Liver (tissue), 9 donors: ENCODE results near the gene ARHGAP1. TPM values are rescaled to one million over a fixed set of nuclear protein-coding genes. Genes with fewer than 3 reads are reported as not detected.

ENCODE experiments used
- DNase-seq: peaks from one replicate; pipeline ENCODE4 v3.0.0-alpha.2; 2017; ENCODE audit warnings: low spot score
- H3K27ac ChIP-seq, 2 donors: one replicate each; pipeline ENCODE4 v1.7.0; 2013; ENCODE audit warnings: inconsistent platforms in 2 of 2, low read length in 2 of 2, control low read depth in 1 of 2, low read depth in 1 of 2, mild to moderate bottlenecking in 1 of 2
- H3K27me3 ChIP-seq, 4 donors: one replicate each; pipeline versions ENCODE4 v1.6.1 to v1.7.0; 2013; ENCODE audit warnings: low read length in 3 of 4, inconsistent platforms in 1 of 4, mild to moderate bottlenecking in 1 of 4, moderate library complexity in 1 of 4; ENCODE audit not compliant: control insufficient read depth in 4 of 4, insufficient read depth in 4 of 4
- H3K36me3 ChIP-seq, 4 donors: one replicate each; pipeline versions ENCODE4 v1.6.1 to v1.7.0; 2013; ENCODE audit warnings: low read length in 3 of 4, mild to moderate bottlenecking in 3 of 4, low read depth in 1 of 4, moderate library complexity in 1 of 4; ENCODE audit not compliant: control insufficient read depth in 4 of 4, insufficient read depth in 3 of 4
- H3K4me1 ChIP-seq, 4 donors: one replicate each; pipeline versions ENCODE4 v1.6.1 to v1.7.0; 2013; ENCODE audit warnings: low read length in 3 of 4, mild to moderate bottlenecking in 3 of 4, moderate library complexity in 1 of 4; ENCODE audit not compliant: control insufficient read depth in 4 of 4, insufficient read depth in 4 of 4
- H3K4me3 ChIP-seq, 3 donors: one replicate each; pipeline versions ENCODE4 v1.6.1 to v1.7.0; 2013; ENCODE audit warnings: low read length in 3 of 3, control low read depth in 1 of 3, low read depth in 1 of 3, mild to moderate bottlenecking in 1 of 3
- H3K9ac ChIP-seq, 2 donors: one replicate each; pipeline ENCODE4 v1.7.0; 2013; ENCODE audit warnings: low read length in 2 of 2, mild to moderate bottlenecking in 2 of 2, moderate library complexity in 2 of 2, control low read depth in 1 of 2, low read depth in 1 of 2
- H3K9me3 ChIP-seq, 4 donors: one replicate each; pipeline versions ENCODE4 v1.6.1 to v1.7.0; 2013; ENCODE audit warnings: low read length in 3 of 4; ENCODE audit not compliant: control insufficient read depth in 4 of 4
- ATF3 ChIP-seq: IDR thresholded peaks from 2 replicates; pipeline ENCODE4 v1.6.1; 2016; ENCODE audit warnings: antibody characterized with exemption
- FOXA1 ChIP-seq: IDR thresholded peaks from 2 replicates; pipeline ENCODE4 v1.6.1; 2016; ENCODE audit warnings: antibody characterized with exemption
- GABPA ChIP-seq, 2 donors: IDR thresholded peaks in 1 of 2; conservative IDR thresholded peaks in 1 of 2; 2 replicates each; pipeline ENCODE4 v1.6.1; 2016; ENCODE audit warnings: antibody characterized with exemption in 2 of 2, mild to moderate bottlenecking in 1 of 2, moderate library complexity in 1 of 2
- MAX ChIP-seq: IDR thresholded peaks from 2 replicates; pipeline ENCODE4 v1.6.1; 2016; ENCODE audit warnings: antibody characterized with exemption
- NR2F2 ChIP-seq: IDR thresholded peaks from 2 replicates; pipeline ENCODE4 v1.6.1; 2016; ENCODE audit warnings: antibody characterized with exemption
- RAD21 ChIP-seq, 2 donors: IDR thresholded peaks; 2 replicates each; pipeline ENCODE4 v1.6.1; 2016; ENCODE audit warnings: antibody characterized with exemption in 2 of 2, mild to moderate bottlenecking in 2 of 2
- RXRA ChIP-seq, 2 donors: IDR thresholded peaks; 2 replicates each; pipeline ENCODE4 v1.6.1; 2017 to 2018; ENCODE audit warnings: antibody characterized with exemption in 2 of 2, mild to moderate bottlenecking in 1 of 2
- SP1 ChIP-seq: IDR thresholded peaks from 2 replicates; pipeline ENCODE4 v1.6.1; 2018; ENCODE audit warnings: antibody characterized with exemption, mild to moderate bottlenecking
- YY1 ChIP-seq: IDR thresholded peaks from 2 replicates; pipeline ENCODE4 v1.6.1; 2016; ENCODE audit warnings: antibody characterized with exemption, mild to moderate bottlenecking
- ZBTB33 ChIP-seq: IDR thresholded peaks from 2 replicates; pipeline ENCODE4 v1.6.1; 2016; ENCODE audit warnings: antibody characterized with exemption
- WGBS: extraction: QIAGEN DNeasy Blood & Tissue Kit; methylation state at CpG from one replicate; pipeline ENCODE4 v1.1.7; 2013; 5-methylcytosine and 5-hydroxymethylcytosine counted together
- polyA plus RNA-seq, 2 donors: library from polyadenylated mRNA; stranded (reverse) in 1 of 2; unstranded in 1 of 2; fragments of 200-250 nt in 1 of 2; fragments of >200 nt in 1 of 2; fragmentation: Nextera tagmentation in 1 of 2; extraction: Ambion mirVana in 1 of 2; gene quantifications; one replicate each; pipeline versions ENCODE4 v1.2.1 to v1.2.3, GENCODE V29; 2013 to 2015
- total RNA-seq, 2 donors: library from RNA; depleted of rRNA; stranded (reverse); fragments of >200 nt; gene quantifications; one replicate each; pipeline ENCODE4 v1.2.3, GENCODE V29; 2014
- donor health status: healthy.
- donor health status: healthy.
- donor health status: healthy.
- donor health status: healthy.
- donor health status: healthy.

ARHGAP1 gene
- total and polyA plus RNA-seq, 4 donors: 10.9 to 21.9 (median 20.1) TPM

- peaks cover 20 to 59% (median 31%) of the 10 kb centered on the region in 4 donors for H3K36me3 ChIP-seq
- no peak overlapping the region for H3K4me3 ChIP-seq
- DNase-seq: no peak
- no peak for TF ChIP-seq NR2F2
- no peak for TF ChIP-seq YY1
- TF ChIP-seq RXRA (IDR thresholded peaks at IDR 0.05): no peak
- TF ChIP-seq FOXA1: no peak
- TF ChIP-seq SP1: no peak
- no peaks in the 10 kb centered on the region for H3K27me3 ChIP-seq
- H3K4me1 ChIP-seq: peaks cover 5 to 19% (median 12%) of the 10 kb centered on the region in 4 donors
- no peaks in the 10 kb centered on the region for H3K9me3 ChIP-seq
- 97% methylated on average over 4 of the region's 4 CpGs for WGBS
- H3K27ac ChIP-seq: no peak overlapping the region
- no peak overlapping the region for H3K9ac ChIP-seq
Observed at GRCh38 chr11:46692450-46692849, 8.0 kb downstream of the ARHGAP1 start.

- TF ChIP-seq ATF3: no peak
- H3K9me3 ChIP-seq: no peaks in the 10 kb centered on the region
- H3K4me1 ChIP-seq: peaks cover 0 to 2% (median under 1%) of the 10 kb centered on the region in 4 donors
- no peak overlapping the region for H3K27ac ChIP-seq
- H3K9ac ChIP-seq: no peak overlapping the region
- no peaks in the 10 kb centered on the region for H3K27me3 ChIP-seq
- no peak for DNase-seq
- H3K36me3 ChIP-seq: peaks cover 20 to 72% (median 42%) of the 10 kb centered on the region in 4 donors
- 96% methylated on average over 1 of the region's 1 CpG for WGBS
- no peak overlapping the region for H3K4me3 ChIP-seq
Observed at GRCh38 chr11:46690702-46691101, 9.7 kb downstream of the ARHGAP1 start.

GRCh38 chr11:46686886-46687795 lies 13.3 kb downstream of the ARHGAP1 start:
- Histone ChIP-seq H3K9me3 (no peaks in the 10 kb centered on the region), H3K27me3 (no peaks in the 10 kb centered on the region), H3K36me3 (peaks cover 3 to 53% (median 29%) of the 10 kb centered on the region in 4 donors), H3K4me3 (no peak overlapping the region), H3K9ac (no peak overlapping the region), H3K4me1 (peaks cover 0 to 2% (median 0%) of the 10 kb centered on the region in 4 donors), H3K27ac (peak overlapping the region in 1 of 2 donors; percentile 35)
- TF ChIP-seq MAX (no peak), RAD21 (IDR thresholded peaks at IDR 0.05) (no peak), NR2F2 (peak; percentile 54), GABPA (IDR thresholded peaks at IDR 0.05 in 1 of 2, conservative IDR thresholded peaks at IDR 0.05 in 1 of 2) (no peak), ZBTB33 (no peak)
- no peak for DNase-seq
- 82% methylated on average over 15 of the region's 15 CpGs for WGBS
